Ovary (tissue), 9 donors: ENCODE data around the gene AURKB. TPM values are rescaled to one million over a fixed set of nuclear protein-coding genes. Genes with fewer than 3 reads are reported as not detected.
A peak's percentile ranks its signal among the peaks of the same experiment; 100 is the strongest.

Source experiments
- DNase-seq, 5 donors: peaks; one replicate each; pipeline ENCODE4 v3.0.0-alpha.2; 2019 to 2020
- H3K27ac ChIP-seq, 2 donors: fragments of 200-600 bp; one replicate each; pipeline versions ENCODE4 v1.5.1 to v1.8.0; 2019 to 2022
- H3K27me3 ChIP-seq: fragments of 200-600 bp; one replicate; pipeline ENCODE4 v1.8.0; 2022
- H3K36me3 ChIP-seq: fragments of 200-600 bp; sonication (generic); one replicate; pipeline ENCODE4 v1.5.1; 2019
- H3K4me1 ChIP-seq: one replicate; pipeline ENCODE4 v1.8.1; 2013; ENCODE audit warnings: mild to moderate bottlenecking, moderate library complexity; ENCODE audit not compliant: insufficient read depth
- H3K4me3 ChIP-seq: fragments of 200-600 bp; sonication (generic); one replicate; pipeline ENCODE4 v1.5.1; 2017
- H3K9me3 ChIP-seq, 2 donors: fragments of 200-600 bp in 1 of 2; sonication (generic) in 1 of 2; one replicate each; pipeline versions ENCODE4 v1.5.1 to v1.8.1; 2013 to 2019; ENCODE audit warnings: mild to moderate bottlenecking in 1 of 2, moderate library complexity in 1 of 2
- EP300 ChIP-seq: sonication (generic); formaldehyde crosslinking; IDR thresholded peaks from one replicate; pipeline ENCODE4 v1.6.1; 2017; ENCODE audit warnings: antibody characterized with exemption
- POLR2A ChIP-seq: fragments of 450-650 bp; IDR thresholded peaks from one replicate; pipeline ENCODE4 v1.6.1; 2017; ENCODE audit warnings: antibody characterized with exemption, mild to moderate bottlenecking, moderate library complexity
- WGBS, 3 donors: extraction: QIAGEN DNeasy Blood & Tissue Kit in 1 of 3; methylation state at CpG; one replicate each; pipeline versions ENCODE4 v1.1.5 to v1.1.7; 2013 to 2017; 5-methylcytosine and 5-hydroxymethylcytosine counted together
- intact Hi-C, 4 donors: fragments of 100-400 bp; cut with DNase I; formaldehyde crosslinking; loops; one replicate each; pipeline versions ENCODE4 v1.11.0 to v1.15.1; 2022 to 2023
- polyA plus RNA-seq, 2 donors: library from polyadenylated mRNA; stranded (reverse); fragments of 200-250 nt in 1 of 2; fragments of 350-450 nt in 1 of 2; fragmentation: Illumina TruSeq in 1 of 2; extraction: RNeasy Lipid Tissue Mini Kit (QIAGEN cat#74804) in 1 of 2; gene quantifications; one replicate each; pipeline ENCODE4 v1.2.3, GENCODE V29; 2013 to 2014
- total RNA-seq, 7 donors: library from RNA; depleted of rRNA in 2 of 7; stranded (reverse); fragments of >200 nt in 2 of 7; fragmentation: NEBNext Ultra II Directional in 3 of 7; extraction: Animal tissue kit (Norgen Biotek cat#: 25700) in 3 of 7; gene quantifications; one replicate each; pipeline versions ENCODE4 v1.1.0 to v1.2.4, GENCODE V29; 2016 to 2023
- TF ChIP-seq, protein P1 (sequence below), 3 donors: fragments of 450-650 bp in 2 of 3; fragments of 200-600 bp in 1 of 3; IDR thresholded peaks; one replicate each; pipeline versions ENCODE4 v1.5.1 to v1.8.0; 2016 to 2022; ENCODE audit warnings: antibody characterized with exemption in 3 of 3, mild to moderate bottlenecking in 1 of 3
- donor health status: DM: no; HTN: no; CAD: no; lungs with moderate emphysema.
- donor health status: DM: no; HTN: no; CAD: no.
- donor health status: Bipolar disorder and iron deficiency.
- donor health status: DM: yes; HTN: yes; CAD: no.
- donor health status: DM: no; HTN: no; CAD: no.
- donor health status: DM: yes; HTN: yes; CAD: no.

The AURKB gene
- total and polyA plus RNA-seq, 9 donors, result 0.68 to 1.7 (median 1.1) TPM; not detected in 3

GRCh38 chr17:8206536-8206935 lies 3.8 kb downstream of the AURKB start:
- intact Hi-C loops, result no loop called here

GRCh38 chr17:8204761-8205555 lies 5.4 kb downstream of the AURKB start:
- Histone ChIP-seq H3K9me3 (no peaks in the 10 kb centered on the region), H3K4me1 (peaks cover 2% of the 10 kb centered on the region), H3K27me3 (no peaks in the 10 kb centered on the region), H3K36me3 (no peaks in the 10 kb centered on the region), H3K27ac (no peak overlapping the region), H3K4me3 (no peak overlapping the region)
- no peak for TF ChIP-seq POLR2A
- TF ChIP-seq, protein P1, sequence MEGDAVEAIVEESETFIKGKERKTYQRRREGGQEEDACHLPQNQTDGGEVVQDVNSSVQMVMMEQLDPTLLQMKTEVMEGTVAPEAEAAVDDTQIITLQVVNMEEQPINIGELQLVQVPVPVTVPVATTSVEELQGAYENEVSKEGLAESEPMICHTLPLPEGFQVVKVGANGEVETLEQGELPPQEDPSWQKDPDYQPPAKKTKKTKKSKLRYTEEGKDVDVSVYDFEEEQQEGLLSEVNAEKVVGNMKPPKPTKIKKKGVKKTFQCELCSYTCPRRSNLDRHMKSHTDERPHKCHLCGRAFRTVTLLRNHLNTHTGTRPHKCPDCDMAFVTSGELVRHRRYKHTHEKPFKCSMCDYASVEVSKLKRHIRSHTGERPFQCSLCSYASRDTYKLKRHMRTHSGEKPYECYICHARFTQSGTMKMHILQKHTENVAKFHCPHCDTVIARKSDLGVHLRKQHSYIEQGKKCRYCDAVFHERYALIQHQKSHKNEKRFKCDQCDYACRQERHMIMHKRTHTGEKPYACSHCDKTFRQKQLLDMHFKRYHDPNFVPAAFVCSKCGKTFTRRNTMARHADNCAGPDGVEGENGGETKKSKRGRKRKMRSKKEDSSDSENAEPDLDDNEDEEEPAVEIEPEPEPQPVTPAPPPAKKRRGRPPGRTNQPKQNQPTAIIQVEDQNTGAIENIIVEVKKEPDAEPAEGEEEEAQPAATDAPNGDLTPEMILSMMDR (IDR thresholded peaks at IDR 0.05), result no peak
- no peak for TF ChIP-seq EP300
- 82 to 88% (median 82%) methylated on average over 19 of the region's 19 CpGs for WGBS, 3 donors
- DNase-seq, result no peak
- intact Hi-C loops, result no loop called here

More at GRCh38 chr17:8206536-8206935, 3.8 kb downstream of the AURKB start:
- Histone ChIP-seq H3K36me3 (no peaks in the 10 kb centered on the region), H3K27me3 (no peaks in the 10 kb centered on the region), H3K4me3 (no peak overlapping the region), H3K4me1 (peaks cover 6% of the 10 kb centered on the region), H3K9me3 (no peaks in the 10 kb centered on the region), H3K27ac (no peak overlapping the region)
- 85 to 89% (median 88%) methylated on average over 12 of the region's 12 CpGs for WGBS, 3 donors
- DNase-seq, result no peak
- TF ChIP-seq, protein P1 (IDR thresholded peaks at IDR 0.05), result no peak
- TF ChIP-seq EP300 (no peak), POLR2A (no peak)

DNA sequence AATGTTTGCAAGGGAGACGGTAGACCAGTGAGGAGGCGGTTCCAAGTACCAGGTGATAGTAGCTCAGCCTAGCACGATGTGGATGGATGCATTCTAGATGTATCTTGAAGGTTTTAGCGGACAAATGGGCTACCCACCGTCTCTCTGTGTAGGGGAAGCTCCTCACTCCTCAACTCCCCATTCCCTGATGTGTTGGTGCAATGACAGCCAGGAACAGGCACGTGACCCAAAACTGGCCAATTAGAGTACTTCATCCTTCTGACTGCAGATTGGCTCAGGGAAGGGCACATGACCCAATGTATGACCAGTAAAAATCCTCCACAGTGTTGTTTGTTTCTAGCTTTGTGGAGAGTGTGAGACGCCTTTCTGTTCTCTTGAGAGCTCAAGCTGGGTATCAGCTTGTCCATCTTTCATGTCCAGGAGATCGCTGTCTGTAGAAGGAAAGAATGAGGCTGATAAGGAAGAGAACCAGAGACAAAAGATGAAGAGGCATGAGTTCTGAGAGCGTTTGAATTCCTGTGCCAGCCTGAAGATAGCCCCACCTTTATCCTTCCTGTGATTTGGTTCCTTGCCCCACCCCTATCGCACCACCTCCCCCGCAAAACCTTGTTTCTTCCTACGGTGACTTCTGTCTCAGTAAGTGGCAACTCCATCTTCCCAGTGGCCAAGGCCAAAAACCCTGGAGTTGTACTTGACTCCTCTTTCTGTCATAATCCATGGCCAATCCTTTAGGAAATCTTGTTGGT lies 18.1 kb downstream of the AURKB start:
- Histone ChIP-seq H3K36me3 (no peaks in the 10 kb centered on the region), H3K27me3 (no peaks in the 10 kb centered on the region), H3K9me3 (no peaks in the 10 kb centered on the region), H3K27ac (peak overlapping the region; percentile 51 to 54), H3K4me3 (peak overlapping the region; percentile 39), H3K4me1 (peaks cover 16% of the 10 kb centered on the region)
- intact Hi-C loops, result no loop called here
- 5 to 7% (median 7%) methylated on average over 12 of the region's 12 CpGs for WGBS, 3 donors
- peak; percentile 72 to 86 (median 74) for DNase-seq
- TF ChIP-seq POLR2A, result peak; percentile 68
- TF ChIP-seq EP300, result no peak

DNA sequence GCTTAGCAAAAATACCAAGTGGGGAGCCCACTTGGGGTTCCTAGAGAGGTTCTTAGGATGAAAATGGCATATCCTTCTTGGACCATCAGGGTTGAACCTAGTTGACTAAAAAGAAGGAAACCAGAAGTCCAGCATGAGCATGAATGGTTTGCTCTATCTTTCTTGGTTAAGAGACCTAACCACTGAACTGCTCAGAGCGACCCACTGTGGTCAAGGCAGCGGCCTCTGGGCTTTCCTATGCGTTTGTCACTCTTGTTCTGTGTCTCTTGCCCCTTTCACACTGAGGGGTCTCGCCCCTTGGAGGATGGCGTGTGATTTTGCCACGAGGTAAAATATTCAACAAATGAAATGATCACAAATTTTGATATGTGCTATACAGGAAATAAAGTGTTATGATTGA lies 19.9 kb downstream of the AURKB start:
- WGBS, 3 donors, result 28 to 36% (median 35%) methylated on average over 6 of the region's 6 CpGs
- intact Hi-C loops, result no loop called here
- peaks cover 16% of the 10 kb centered on the region for H3K4me1 ChIP-seq
- no peaks in the 10 kb centered on the region for H3K27me3 ChIP-seq
- H3K27ac ChIP-seq, result peak overlapping the region in 1 of 2 donors; percentile 44
- DNase-seq, result no peak
- no peak for TF ChIP-seq POLR2A
- H3K4me3 ChIP-seq, result no peak overlapping the region
- H3K36me3 ChIP-seq, result no peaks in the 10 kb centered on the region
- no peaks in the 10 kb centered on the region for H3K9me3 ChIP-seq

DNA sequence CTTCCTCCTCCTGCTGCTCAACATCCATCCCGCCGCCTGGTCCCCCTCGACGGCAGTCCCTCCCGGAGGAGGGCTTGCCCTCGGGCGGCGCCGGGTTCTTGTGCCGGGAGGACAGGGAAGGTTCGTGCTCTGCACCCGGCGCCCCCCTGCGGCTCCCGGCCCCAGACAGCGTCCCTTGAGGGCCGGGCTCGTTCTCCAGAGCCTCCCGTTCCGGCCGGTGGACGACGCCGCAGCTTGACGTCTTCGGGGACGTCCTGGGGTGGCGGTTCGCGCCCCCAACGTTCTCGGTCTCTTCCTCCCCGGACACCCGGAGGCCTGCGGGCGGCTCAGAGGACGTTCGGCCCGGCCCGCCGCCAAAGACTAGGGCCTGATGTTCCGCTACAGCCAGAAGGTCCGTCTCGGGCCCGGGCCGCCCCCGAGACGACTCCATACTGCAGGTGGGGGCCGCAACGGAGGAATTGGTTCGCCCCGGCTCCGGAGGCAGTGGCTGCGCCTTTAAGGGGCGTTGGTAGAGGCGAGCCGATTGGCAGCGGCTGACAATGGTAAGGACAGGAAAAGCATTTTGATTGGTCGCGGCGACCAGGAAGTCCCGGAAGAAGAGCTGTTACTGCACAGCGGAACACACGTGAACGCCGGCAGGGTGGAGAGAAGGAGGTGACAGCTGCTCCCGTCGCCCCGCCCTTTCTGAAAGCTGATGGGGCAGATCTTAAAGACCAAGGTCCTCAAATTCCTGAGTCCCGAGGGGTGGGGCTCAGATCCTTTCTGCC lies 20.5 kb downstream of the AURKB start, which contains the start of gene BORCS6:
TSS of gene BORCS6 (minus strand) at position 470 of the 767 bp plus-strand sequence. CDS start at position 430, 40 bp downstream.
- WGBS, 3 donors, result 0 to 1% (median 0%) methylated on average over 40 to 70 of the region's 70 CpGs
- intact Hi-C loops, result loop anchor here (2.0 to 10.0 kb wide), 5 partner anchors 32 to 1175 kb away; partner anchors contain the start of genes HES7 (in 1 of the 4) and RNASEK (in 1 of the 4)

More for the DNA sequence above, 20.5 kb downstream of the AURKB start, which contains the start of gene BORCS6:
- no peaks in the 10 kb centered on the region for H3K36me3 ChIP-seq
- peak within 1 kb of the TSS; percentile 97 for H3K4me3 ChIP-seq
- H3K27me3 ChIP-seq, result no peaks in the 10 kb centered on the region
- TF ChIP-seq POLR2A (peak; percentile 82), EP300 (no peak)
- peak; percentile 94 to 97 (median 95) for DNase-seq
- peaks cover 16% of the 10 kb centered on the region for H3K4me1 ChIP-seq
- H3K27ac ChIP-seq, result peak within 1 kb of the TSS; percentile 72 to 84
- no peaks in the 10 kb centered on the region for H3K9me3 ChIP-seq
